ENCODE measurements around the gene SSH2.
A peak's percentile ranks its signal among the peaks of the same experiment; 100 is the strongest.
"Not testable (repeated sequence)": the region's sequence is repeated elsewhere in the genome, so short reads cannot be mapped to it uniquely, and the experiment has no call there.

The SSH2 gene

DNA sequence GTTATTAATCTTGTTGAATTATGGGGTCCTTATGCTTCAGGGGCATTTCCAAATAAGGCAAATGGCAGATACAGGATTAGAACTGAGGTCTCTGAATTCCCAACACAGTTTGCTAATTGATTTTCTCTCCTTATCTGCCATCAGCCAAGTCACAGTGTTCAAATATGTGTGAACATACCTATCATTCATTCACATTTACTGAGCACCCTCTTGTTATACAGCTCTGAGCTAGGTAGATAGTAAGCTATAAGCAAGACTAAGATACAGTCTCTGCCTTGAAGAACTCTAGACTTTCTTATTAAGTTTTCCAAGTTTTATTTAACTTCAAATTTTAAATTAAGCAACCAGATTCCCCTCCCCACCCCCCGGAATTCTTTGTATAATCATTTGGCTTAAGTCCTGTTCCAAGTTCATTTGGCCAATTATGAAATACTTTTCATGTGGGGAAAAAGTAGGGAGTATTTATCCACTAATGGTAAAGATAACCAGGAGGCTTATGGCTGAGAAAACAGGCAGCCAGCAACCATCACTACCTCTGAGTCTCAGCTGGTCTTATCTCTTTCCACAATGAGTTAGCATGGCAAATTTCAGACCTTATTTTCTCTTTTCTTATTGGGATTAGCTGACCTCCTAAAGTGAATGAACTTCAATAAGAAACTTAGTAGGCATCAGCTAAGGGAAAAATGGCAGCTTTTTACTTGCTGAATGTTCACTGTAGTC lies 275.9 kb downstream of the SSH2 start:
- no peak for DNase-seq

DNA sequence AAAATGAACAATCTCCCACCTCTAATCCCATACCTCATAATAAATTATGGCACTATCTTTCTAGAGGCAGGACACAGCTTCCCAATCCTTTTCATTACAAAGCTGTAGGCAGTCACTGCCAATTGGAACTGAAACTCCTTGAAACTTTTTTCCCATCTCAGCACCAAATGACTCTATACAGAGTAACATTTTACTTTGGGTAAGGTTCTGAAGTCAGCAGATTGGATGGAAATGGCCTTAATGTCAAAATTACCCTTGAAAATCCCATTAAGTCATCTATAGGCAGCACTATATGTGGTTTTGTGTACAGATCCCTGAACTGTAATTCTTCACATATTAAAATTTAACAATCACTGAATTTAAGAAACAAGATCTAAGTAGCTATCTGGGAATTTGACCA lies 277.1 kb downstream of the SSH2 start:
- DNase-seq, result no peak

DNA sequence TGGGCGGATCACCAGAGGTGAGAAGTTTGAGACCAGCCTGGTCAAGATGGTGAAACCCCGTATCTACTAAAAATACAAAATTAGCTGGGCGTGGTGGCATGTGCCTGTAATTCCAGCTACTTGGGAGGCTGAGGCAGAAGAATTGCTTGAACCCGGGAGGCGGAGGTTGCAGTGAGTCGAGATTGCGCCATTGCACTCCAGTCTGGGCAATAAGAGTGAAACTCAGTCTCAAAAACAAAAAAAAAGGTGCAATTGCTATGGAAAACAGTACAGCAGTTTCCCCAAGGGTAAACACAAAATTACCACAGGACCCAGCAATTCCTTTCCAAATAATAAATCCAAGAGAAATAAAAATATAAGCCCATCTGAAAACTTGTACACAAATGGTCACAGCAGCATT lies 278.1 kb downstream of the SSH2 start:
- not testable (repeated sequence) for DNase-seq

DNA sequence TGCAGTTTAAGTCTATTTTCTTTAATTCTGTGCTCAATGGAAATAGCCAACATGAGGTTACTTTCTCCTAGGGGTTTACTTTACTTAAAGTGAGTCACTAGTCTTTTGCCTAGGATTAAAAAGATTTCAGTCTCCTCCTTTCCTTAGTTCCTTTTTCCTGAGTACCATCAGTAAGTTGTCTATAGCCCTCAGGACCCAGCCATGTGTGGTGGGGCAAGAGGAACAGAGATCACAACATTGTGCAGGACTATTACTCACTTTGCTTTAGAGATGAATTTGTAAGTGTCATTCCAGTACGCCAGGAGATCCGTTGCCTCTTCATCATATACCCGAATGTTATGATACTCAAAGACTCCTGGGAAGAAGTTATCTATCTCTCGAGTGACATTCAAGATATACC lies 279.6 kb downstream of the SSH2 start:
- no peak for DNase-seq

DNA sequence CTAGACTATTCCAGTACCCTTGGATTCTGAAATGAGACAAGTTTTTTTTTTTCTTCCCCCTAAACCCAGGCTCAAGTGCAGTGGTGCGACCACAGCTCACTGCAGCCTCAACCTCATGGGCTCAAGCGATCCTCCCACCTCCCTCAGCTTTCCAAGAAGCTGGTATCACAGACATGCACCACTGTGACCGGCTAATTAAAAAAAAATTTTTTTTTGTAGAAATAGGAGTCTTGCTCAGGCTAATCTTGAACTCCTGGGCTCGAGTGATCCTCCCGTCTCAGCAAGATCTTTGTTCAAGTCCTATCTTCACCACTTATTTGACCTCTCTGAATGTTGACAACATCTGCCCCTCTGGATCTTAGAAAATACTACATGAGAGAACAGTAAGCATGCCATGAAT lies 280.7 kb downstream of the SSH2 start:
- DNase-seq, result no peak

DNA sequence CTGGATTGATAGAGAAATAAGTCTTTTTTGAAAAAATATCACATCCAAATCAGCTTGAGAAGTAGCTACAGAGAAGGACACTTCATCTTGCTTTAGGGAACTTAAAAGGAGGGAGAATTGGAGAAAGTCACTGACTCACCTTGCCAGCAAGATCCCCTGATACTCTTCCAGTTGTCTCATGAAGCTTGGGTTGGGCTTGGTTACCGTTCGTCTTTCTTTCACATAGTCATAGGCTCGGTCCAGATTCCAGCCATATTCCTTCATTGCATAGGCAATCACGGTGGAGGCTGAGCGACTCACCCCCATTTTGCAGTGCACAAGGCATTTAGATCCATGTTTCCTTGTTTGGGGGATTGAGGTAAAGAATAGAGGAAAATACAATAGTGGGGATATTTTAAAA lies 282.0 kb downstream of the SSH2 start:
- DNase-seq, result no peak

DNA sequence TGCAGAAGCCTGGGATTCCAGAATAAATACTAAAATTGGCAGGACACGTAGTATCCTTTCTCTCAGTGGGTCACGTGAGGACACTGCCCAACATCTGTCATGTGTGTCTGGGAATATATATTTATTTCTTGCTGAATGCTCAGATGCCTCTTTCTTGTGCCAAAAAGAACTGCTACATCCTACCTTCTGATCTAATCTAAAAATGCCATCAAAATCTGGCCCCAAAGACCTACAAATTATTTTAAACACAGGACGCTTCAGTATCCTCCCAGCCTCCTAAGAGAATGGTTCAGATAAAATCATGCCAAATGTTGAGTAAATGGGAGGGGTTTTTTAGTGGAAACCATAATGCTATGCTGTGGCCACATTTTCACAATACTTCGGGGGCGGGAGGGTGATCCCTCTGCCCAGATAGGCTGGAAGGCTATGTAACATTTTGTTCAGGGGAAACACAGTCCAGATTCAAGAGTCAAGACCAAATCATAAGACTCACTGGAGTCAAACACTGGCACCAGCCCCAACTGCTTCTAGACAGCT lies 284.4 kb downstream of the SSH2 start:
- peak; percentile 82 for DNase-seq

DNA sequence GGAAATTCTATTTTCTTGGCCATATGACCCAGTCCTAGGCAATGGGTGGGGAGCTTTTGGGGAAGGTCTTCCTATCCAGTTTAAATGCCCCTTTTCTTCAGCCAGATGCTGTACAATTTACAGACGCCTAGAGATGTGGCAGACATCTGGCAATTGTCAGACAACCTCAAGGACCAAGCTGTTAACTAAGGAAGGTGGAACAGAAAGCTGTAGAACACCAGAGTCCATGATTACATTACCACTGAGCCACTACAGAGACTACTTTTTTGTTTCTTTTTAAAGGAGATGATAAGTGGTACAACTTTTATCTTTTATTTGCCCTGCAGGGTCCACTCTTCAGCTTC lies 286.2 kb downstream of the SSH2 start:
- DNase-seq, result no peak

DNA sequence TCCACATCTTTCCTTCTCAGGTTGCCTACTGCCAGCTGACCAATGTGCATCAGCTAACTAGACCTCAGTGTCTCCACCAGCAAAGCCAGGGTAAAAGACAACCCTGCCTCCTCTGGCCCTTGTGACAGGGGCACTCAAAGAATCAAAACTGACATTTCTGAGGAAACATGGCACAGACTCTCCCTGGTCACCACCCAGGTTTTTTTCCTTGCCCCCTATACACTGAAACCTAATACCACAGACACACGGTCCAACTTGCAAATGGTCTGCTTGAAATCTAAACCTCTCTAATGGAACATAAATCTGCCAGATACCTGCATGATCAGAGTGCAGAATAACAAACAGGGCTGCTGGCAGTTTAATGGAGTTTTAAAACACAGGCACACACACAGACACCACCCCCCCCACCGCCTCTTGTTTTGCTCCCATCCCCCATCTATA lies 287.8 kb downstream of the SSH2 start:
- DNase-seq, result no peak

DNA sequence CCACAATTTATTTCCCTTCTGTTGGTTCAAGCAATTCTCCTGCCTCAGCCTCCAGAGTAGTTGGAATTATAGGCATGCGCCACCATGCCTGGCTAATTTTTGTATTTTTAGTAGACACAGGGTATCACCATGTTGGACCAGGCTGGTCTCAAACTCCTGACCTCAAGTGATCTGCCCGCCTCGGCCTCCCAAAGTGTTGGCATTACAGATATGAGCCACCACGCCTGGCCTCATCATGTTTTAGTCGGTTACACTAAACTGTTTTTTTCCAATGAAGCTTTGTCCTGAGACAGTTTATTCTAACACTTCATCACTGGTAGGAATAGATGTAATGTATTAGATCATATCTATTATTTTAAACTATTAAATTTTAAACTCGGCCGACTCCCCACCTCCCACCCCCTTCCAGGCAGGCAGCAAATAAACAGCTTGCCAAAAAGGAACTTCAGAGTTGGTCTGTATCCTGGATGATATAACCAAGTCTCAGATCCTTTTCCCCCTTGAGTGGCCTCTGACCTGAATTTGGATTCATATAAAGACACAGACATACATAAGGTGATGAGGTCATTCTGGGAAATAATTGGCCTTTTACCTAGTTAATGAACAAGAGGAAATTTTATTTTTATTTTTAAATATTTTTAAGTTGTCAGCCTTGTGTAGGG lies 288.9 kb downstream of the SSH2 start:
- DNase-seq, result no peak

DNA sequence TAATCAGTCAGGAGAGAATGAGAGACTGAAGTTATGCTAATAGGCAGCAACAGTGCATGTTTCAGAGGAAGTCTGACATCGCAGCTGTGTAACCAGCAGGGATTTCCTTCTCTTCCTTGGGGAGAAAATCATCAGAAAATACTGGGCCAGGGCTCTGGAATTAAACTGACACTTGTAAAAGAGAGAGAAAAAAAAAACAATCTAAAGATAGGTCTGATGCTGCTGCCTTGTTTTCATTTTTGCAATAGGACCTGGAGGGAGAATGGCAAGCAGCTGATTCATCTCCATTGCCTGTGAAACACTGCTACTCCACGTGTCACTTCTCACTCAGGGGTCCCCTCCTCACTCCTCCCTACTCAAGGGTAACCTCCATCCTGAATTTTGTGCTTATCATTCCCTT lies 289.6 kb downstream of the SSH2 start:
- DNase-seq, result peak; percentile 53

DNA sequence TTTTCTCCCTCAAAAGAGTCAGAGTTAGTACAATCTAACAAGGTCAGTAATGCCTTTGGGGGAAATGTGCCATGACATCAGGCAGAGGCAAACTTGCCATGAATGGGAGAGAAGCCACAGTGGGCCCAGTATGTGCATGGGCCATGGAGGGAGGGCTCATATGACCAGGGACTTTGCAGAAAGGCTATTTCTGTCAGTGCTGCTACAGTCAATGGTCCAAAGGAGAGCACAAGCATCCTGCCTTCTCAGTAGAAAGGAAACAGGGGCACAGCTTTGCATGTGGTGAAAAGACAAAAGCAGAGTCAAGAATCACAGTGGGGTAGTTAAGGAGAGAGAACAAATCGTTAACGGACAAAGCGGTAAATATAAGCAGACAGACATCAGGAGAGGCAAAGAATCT lies 296.1 kb downstream of the SSH2 start:
- DNase-seq, result no peak

DNA sequence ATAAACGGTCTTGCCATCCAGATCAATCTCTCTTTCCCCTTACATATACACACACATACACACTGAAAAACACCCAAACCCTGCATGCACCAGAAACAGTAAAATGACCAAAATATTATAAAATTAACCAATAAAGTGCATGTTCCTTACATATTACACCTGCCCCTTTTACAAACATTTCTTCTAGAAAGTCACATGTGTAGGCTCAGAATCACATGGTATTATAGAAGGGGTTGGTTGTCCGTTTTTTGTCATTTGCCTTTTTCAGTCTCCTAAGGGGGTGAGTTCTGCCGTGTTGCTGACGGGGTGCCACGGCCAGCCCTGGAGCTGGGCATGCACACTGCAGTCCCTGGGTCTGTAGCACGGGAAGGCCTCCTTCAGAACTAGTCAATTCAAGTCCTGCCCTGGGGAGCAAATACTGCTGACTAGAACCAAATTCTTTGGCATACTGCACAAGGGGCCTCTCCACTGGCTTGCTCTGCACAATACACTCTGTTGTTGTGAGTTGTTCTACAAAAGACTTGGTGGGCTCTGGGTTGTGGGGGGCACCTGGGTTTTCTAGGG lies 299.3 kb downstream of the SSH2 start:
- no peak for DNase-seq

DNA sequence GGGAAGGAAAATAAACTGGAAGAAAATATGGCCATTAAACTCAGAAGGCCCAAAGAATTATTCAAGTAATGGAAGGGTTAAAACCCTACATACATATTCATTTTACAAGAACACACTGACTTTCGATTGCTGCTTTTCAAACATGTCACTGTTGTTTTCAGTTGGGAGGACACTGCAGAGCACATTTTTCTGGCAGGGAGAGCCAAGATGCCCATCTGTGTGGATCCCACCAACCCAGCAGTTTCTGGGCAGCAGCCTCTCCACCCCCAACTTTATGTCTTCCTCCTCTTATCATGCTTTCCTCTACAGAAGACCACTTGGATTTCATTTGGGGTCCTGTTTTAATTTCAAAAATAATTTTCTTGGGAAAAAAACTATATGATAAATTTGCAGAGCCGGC lies 300.2 kb downstream of the SSH2 start:
- DNase-seq, result no peak

DNA sequence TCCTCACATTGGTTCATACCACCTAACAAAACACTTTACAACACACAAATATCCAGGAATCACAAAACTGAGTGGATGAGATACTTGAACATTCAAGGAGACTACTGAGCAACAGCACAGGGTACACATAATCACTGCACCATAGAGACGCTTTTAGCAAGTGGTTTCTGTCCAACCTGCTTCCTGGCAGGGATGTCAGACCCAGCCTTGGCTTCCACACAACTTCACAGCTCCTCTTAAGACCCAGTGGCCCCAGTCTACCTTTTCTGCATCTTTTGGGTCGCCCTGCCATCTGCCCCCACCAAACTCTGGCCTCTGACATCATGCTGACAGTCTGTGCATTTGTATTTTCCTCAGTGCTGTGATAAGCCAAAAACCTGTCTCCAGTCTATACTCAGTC lies 301.4 kb downstream of the SSH2 start:
- DNase-seq, result no peak

DNA sequence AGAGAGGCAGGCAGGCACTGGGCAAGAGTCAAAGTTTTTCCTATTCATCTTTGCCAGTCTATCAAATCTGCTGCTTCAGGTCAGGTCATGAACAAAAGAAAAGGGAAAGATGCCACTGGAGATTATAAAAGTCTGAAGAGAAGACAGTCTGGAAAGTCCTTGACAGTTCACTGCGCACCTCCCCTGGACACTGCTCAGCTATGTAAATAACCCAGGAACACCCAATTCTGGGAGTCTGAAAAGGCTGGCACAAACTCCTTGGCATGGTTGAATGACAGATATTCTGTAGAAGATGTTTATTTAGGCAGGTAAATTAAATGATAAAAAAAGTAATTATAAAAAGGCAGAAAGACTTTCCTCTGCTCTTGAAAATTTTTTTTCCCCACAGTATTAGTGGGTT lies 302.1 kb downstream of the SSH2 start:
- DNase-seq, result no peak

DNA sequence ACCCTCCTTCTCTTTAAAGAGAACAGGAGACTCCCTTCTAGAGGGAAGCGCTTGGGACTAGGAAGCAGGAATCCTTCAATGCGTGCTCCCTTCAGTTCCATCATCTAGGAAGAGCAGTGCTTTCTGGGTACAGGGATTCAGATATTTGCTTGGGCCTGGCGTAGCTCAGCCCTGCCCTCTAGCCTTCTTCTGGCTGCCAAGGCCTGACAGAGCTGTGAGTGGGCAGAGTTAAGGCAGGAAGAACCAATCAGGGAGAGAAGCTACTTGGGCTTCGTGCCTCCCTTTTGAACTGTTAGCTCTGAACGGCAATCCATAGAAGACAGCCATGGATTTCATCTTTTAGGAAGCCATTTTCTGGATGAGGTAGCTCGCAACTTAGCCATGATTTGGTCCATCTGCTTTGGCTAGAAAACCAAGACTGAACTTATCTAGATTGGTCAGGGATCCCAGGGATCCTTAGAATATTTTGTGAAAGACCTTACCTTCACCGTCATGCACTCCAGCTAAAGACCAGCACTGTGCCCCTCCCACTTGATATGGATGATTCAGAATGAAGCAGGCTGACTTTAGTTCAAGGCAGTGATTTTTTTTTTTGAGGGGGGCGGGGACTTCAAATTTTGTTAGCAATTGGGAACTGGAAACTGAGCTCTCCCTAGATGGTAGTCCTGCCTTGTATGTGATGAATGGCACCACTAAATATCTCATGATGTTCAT lies 304.8 kb downstream of the SSH2 start:
- DNase-seq, result no peak

DNA sequence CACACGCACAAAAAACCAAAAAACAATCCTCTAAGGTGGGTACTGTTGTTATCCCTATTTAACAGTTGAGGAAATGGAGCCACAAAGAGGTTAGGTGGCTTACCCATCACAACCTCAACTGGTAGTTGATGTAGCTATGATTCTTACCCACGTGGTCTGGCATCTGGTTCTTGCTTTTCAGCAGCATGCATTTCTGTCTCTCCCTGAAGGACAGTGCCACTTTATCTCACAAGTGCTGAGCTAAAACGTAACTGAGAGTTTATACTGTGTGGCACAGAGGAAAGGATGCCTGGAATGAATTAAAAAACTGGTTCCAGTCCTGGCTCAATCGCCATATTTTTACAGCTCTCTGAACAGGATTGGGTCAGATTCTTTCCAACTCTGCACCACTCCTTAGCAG lies 305.4 kb downstream of the SSH2 start:
- DNase-seq, result no peak

DNA sequence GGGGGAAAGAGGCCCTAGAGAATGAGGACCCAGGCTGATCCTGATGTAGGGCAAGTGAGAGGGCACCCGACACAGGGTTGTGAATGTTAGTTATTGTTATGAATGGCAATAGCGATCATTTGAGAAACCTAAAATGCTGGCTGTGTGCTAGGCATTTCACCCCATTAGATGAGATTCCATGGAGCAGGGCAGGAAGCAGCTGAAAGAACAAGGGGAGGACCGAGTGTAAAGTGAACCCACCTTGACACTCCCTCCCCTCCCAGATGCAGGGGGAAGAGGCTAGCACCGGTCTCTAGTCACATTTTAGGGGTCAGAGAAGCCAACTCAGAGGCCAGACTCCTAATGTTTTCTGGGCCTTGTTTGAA lies 306.8 kb downstream of the SSH2 start:
- no peak for DNase-seq

DNA sequence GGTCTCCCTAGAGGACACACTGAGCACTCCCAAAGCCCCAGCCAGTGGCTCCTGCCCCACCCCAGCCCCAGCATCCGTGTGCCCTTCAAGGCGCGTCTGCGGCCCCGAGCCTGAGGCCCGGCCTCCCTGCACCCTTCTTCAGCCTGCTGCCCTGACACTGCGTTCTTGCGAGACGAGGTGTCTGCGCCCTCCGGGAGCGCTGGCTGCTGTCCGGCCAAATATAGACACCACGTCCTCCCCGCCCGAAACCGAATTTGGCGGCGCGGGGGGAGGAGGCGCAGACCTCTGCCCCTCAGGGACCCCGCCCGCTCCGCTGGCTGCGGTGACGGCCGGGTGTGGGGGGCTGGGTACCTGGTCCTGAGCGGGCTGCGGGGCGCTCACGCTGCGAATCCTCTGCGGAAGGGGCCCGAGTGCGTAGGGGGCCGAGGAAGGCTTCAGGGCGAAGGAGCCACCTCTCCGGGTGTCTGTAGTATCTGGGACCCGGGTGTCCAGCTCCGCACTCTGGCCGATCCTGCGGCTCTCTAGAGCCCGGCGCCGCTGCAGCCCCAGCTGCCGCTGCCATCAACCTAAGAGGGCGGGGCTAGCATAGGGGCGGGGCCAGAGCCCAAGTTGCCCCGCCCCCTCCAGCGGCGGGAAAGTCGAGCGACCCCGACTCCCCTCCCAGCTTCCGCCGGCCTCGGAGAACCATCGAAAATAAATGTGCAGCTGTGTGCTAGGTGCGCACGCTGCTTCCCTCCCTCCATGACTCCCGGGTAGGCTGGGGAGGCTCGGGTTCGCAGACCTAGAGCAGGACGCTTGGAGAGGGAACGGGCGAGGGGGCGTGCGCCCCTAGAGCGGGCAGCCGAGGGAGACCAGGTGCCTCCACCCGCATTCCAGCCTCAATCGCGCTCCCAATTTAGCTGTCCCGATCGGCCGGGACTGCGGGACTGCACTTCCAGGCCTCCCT lies 307.4 kb downstream of the SSH2 start, which contains the start of gene CORO6:
Gene CORO6, minus strand, starts transcription at position 576 of the 946 bp plus-strand sequence. CDS start 1,491 bp downstream, outside the sequence.
- peak; percentile 46 for DNase-seq

DNA sequence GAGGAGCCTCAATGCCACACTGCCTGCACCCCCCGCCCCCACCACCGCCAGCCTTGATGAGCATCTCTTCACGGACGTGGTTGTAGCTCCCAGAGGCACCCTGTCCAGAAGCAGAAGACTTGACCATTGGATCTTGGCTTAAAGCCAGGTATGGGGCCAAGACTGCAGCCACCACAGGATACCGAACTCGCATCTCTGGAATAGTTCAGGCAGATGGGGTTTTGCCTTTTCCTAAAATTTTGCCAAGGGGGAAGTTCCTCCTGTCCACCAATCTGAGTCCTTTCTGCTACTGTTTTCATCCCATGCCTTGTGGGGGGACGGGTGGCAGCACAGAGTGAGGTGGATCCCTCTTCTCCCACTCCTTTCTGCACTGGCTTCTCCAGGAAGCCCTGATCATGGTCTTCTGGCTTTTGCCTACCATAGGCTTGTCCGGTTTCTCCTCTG lies 308.3 kb downstream of the SSH2 start:
- DNase-seq, result no peak

DNA sequence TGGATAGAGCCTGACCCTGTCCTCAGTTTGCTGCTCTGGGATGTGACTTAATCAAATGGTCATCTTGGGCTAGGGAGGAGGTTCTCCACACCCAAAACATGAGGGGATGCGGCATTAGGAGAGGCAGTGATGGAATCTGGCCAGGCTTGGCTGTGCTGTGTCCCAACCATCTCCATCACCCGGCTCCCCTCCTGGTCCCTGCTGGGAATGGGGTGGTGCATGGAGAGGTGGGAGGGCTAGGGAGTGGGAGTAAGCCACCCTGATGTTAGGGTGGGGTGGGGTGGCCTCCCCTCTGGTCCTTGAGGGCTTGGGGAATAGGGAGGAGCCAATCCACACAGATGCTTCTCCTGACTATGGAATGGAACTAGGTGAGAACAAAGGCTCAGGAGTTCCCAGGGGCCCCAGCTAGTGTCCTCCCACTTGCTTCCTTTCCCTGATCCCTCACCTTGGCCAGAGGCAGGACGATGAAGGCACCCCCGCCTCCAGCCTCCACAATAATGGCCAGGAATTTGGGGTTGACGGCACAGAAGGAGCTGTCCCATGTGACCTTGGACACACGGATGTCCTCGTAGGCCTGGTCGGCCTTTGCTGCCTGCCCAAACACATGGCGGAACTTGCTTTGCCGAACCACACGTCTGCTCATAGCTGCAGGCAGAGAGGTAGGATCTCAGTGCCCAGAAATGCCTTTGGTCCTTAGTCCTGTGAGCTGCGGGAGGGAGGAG lies 309.1 kb downstream of the SSH2 start:
- DNase-seq, result no peak
